T-cell (primary cell): Measurements from ENCODE around the gene EOLA1. TPM values are rescaled to one million over a fixed set of nuclear protein-coding genes. Genes with fewer than 3 reads are reported as not detected.
"Not testable (repeated sequence)": the region's sequence is repeated elsewhere in the genome, so short reads cannot be mapped to it uniquely, and the experiment has no call there.

Experiments
- ATAC-seq, 4 experiments: fragments of 200-7000 bp in 3 of 4; fragments of 150-1000 bp in 1 of 4; cut with Tn5 transposase; replicated peaks in 1 of 4; 1 replicate in 3 of 4; 2 replicates in 1 of 4; pipeline ENCODE4 v1.10.0; 2021; ENCODE audit warnings: moderate library complexity in 3 of 4, mild to moderate bottlenecking in 2 of 4, moderate number of reproducible peaks in 1 of 4
- CTCF ChIA-PET, 2 donors: fragments of 300-600 bp; sonication (Branson Sonifier 250); formaldehyde crosslinking; loops; one replicate each; lab custom pipeline; 2022; ENCODE audit warnings: antibody characterized with exemption in 2 of 2; lab: Charles Lee
- POLR2A ChIA-PET, 2 donors: fragments of 300-600 bp; sonication (Branson Sonifier 250); formaldehyde crosslinking; loops; one replicate each; lab custom pipeline; 2022; ENCODE audit warnings: antibody characterized with exemption in 2 of 2; lab: Charles Lee
- DNase-seq, 35 experiments: peaks; one replicate each; pipeline versions ENCODE4 v3.0.0 to v3.0.0-alpha.2; 2013 to 2023
- H3K27ac ChIP-seq: one replicate; pipeline ENCODE4 v1.5.1; 2013; ENCODE audit warnings: low read length
- H3K27me3 ChIP-seq, 2 experiments: replicated peaks in 1 of 2; 1 replicate in 1 of 2; 2 replicates in 1 of 2; pipeline versions ENCODE4 v1.6.1 to v1.7.0; 2013; ENCODE audit warnings: low read length in 1 of 2, mixed read lengths in 1 of 2; ENCODE audit not compliant: control insufficient read depth in 2 of 2, insufficient read depth in 2 of 2; ENCODE audit errors: extremely low read depth in 1 of 2
- H3K36me3 ChIP-seq, 2 donors: 1 replicate in 1 of 2; 2 replicates in 1 of 2; pipeline versions ENCODE4 v1.6.1 to v1.7.0; 2013; ENCODE audit warnings: low read length in 1 of 2; ENCODE audit not compliant: control insufficient read depth in 2 of 2, insufficient read depth in 1 of 2; ENCODE audit errors: extremely low read depth in 1 of 2
- H3K4me1 ChIP-seq, 2 experiments: 1 replicate in 1 of 2; 2 replicates in 1 of 2; pipeline versions ENCODE4 v1.6.1 to v1.7.0; 2013; ENCODE audit warnings: low read length in 2 of 2, mixed read lengths in 1 of 2; ENCODE audit not compliant: insufficient read depth in 2 of 2, control insufficient read depth in 1 of 2; ENCODE audit errors: extremely low read depth in 1 of 2
- H3K4me3 ChIP-seq, 2 donors: 1 replicate in 1 of 2; 2 replicates in 1 of 2; pipeline versions ENCODE4 v1.5.1 to v1.7.0; 2013; ENCODE audit warnings: mild to moderate bottlenecking in 2 of 2, low read length in 1 of 2, moderate library complexity in 1 of 2; ENCODE audit not compliant: control insufficient read depth in 1 of 2; ENCODE audit errors: extremely low read depth in 1 of 2
- H3K9me3 ChIP-seq: 2 replicates; pipeline ENCODE4 v1.7.0; 2013
- H3K27ac Mint-ChIP-seq, 2 donors: one replicate each; pipeline ENCODE4 v1.8.0; 2020 to 2021; ENCODE audit warnings: mild to moderate bottlenecking in 2 of 2, mixed read lengths in 2 of 2
- H3K27me3 Mint-ChIP-seq, 2 donors: one replicate each; pipeline ENCODE4 v1.8.0; 2021 to 2022; ENCODE audit warnings: mixed read lengths in 2 of 2
- H3K36me3 Mint-ChIP-seq: one replicate; pipeline ENCODE4 v1.8.0; 2021; ENCODE audit warnings: mixed read lengths
- H3K4me1 Mint-ChIP-seq, 3 donors: one replicate each; pipeline ENCODE4 v1.8.0; 2020 to 2022; ENCODE audit warnings: mixed read lengths in 3 of 3, mild to moderate bottlenecking in 1 of 3
- H3K4me3 Mint-ChIP-seq, 3 donors: one replicate each; pipeline ENCODE4 v1.8.0; 2020 to 2022; ENCODE audit warnings: mild to moderate bottlenecking in 3 of 3, mixed read lengths in 3 of 3, moderate library complexity in 3 of 3
- H3K9me3 Mint-ChIP-seq, 3 donors: one replicate each; pipeline ENCODE4 v1.8.0; 2020 to 2022; ENCODE audit warnings: mixed read lengths in 3 of 3
- WGBS: methylation state at CpG from one replicate; pipeline ENCODE4 v1.1.5; 2013; ENCODE audit warnings: missing lambda C conversion rate; ENCODE audit not compliant: insufficient coverage; 5-methylcytosine and 5-hydroxymethylcytosine counted together
- total RNA-seq, 35 experiments: library from RNA in 6 of 35; stranded (reverse) in 6 of 35; fragments of 120-200 nt in 1 of 35; gene quantifications; one replicate each; pipeline versions ENCODE4 v1.2.1 to v1.2.4 and lab custom pipeline; 2013 to 2026

Gene EOLA1
- total RNA-seq, 5 donors from 2014 or later (not counting 1 experiment from before 2014, with no cell fraction given): 24.1 to 79.0 (median 39.4) TPM

- Histone ChIP-seq H3K4me1 (no peaks in the 10 kb centered on the region), H3K9me3 (no peaks in the 10 kb centered on the region), H3K4me3 (no peak overlapping the region), H3K27me3 (no peaks in the 10 kb centered on the region), H3K36me3 (no peaks in the 10 kb centered on the region), H3K27ac (no peak overlapping the region)
- Mint-ChIP-seq H3K9me3 (no peaks in the 10 kb centered on the region), H3K27me3 (peaks cover 0 to 26% of the 10 kb centered on the region in 2 donors), H3K27ac (no peak overlapping the region), H3K4me1 (peaks cover 0 to 2% (median 0%) of the 10 kb centered on the region in 3 donors), H3K36me3 (no peaks in the 10 kb centered on the region), H3K4me3 (no peak overlapping the region)
- WGBS: no CpG with 5 or more reads among the region's 2 CpGs
- no peak for DNase-seq
- ChIA-PET CTCF (no interaction called here), POLR2A (no interaction called here)
- ATAC-seq: no peak
Observed at GRCh38 chrX:149569770-149570169, 29.0 kb downstream of the EOLA1 start.

- Histone ChIP-seq H3K36me3 (no peaks in the 10 kb centered on the region), H3K4me1 (no peaks in the 10 kb centered on the region), H3K9me3 (no peaks in the 10 kb centered on the region), H3K27ac (no peak overlapping the region), H3K27me3 (no peaks in the 10 kb centered on the region), H3K4me3 (no peak overlapping the region)
- DNase-seq (no peak), ATAC-seq (no peak)
- CTCF ChIA-PET: no interaction called here
- Mint-ChIP-seq H3K9me3 (no peaks in the 10 kb centered on the region), H3K4me3 (no peak overlapping the region), H3K27me3 (peaks cover 0 to 26% of the 10 kb centered on the region in 2 donors), H3K4me1 (peaks cover 0 to 2% (median 0%) of the 10 kb centered on the region in 3 donors), H3K36me3 (no peaks in the 10 kb centered on the region), H3K27ac (no peak overlapping the region)
- WGBS: 77% methylated on average over 3 of the region's 6 CpGs
- POLR2A ChIA-PET: no interaction called here
Observed at GRCh38 chrX:149570668-149571067, 29.9 kb downstream of the EOLA1 start.

- ChIA-PET POLR2A (no interaction called here), CTCF (no interaction called here)
- H3K27me3 ChIP-seq: no peaks in the 10 kb centered on the region
- Mint-ChIP-seq H3K4me3 (no peak overlapping the region), H3K27ac (no peak overlapping the region), H3K27me3 (peaks cover 0 to 26% of the 10 kb centered on the region in 2 donors), H3K9me3 (no peaks in the 10 kb centered on the region), H3K36me3 (no peaks in the 10 kb centered on the region), H3K4me1 (peaks cover 0 to 2% (median 0%) of the 10 kb centered on the region in 3 donors)
- no peaks in the 10 kb centered on the region for H3K36me3 ChIP-seq
- no peaks in the 10 kb centered on the region for H3K4me1 ChIP-seq
- ATAC-seq: no peak
- WGBS: 92% methylated on average over 6 of the region's 7 CpGs
- no peak overlapping the region for H3K4me3 ChIP-seq
- H3K27ac ChIP-seq: no peak overlapping the region
- no peak for DNase-seq
- H3K9me3 ChIP-seq: no peaks in the 10 kb centered on the region
Observed at GRCh38 chrX:149571770-149572169, 31.0 kb downstream of the EOLA1 start.

GRCh38 chrX:149572743-149573142 lies 31.9 kb downstream of the EOLA1 start:
- peaks cover 0 to 2% (median 0%) of the 10 kb centered on the region in 3 donors for H3K4me1 Mint-ChIP-seq
- POLR2A ChIA-PET: no interaction called here
- WGBS: no CpG with 5 or more reads among the region's 1 CpG

GRCh38 chrX:149573456-149573855 lies 32.6 kb downstream of the EOLA1 start:
- DNase-seq, H3K4me1 ChIP-seq, H3K27ac ChIP-seq, H3K4me3 Mint-ChIP-seq, H3K9me3 ChIP-seq, H3K4me1 Mint-ChIP-seq, H3K4me3 ChIP-seq, H3K36me3 ChIP-seq, H3K27me3 ChIP-seq, H3K27ac Mint-ChIP-seq, POLR2A ChIA-PET, H3K9me3 Mint-ChIP-seq, CTCF ChIA-PET, H3K36me3 Mint-ChIP-seq, ATAC-seq: not testable (repeated sequence)
- WGBS: no CpG with 5 or more reads among the region's 1 CpG
- peaks cover 0 to 25% of the 10 kb centered on the region in 2 donors for H3K27me3 Mint-ChIP-seq

More at GRCh38 chrX:149572743-149573142, 31.9 kb downstream of the EOLA1 start:
- Histone ChIP-seq H3K27me3 (no peaks in the 10 kb centered on the region), H3K9me3 (no peaks in the 10 kb centered on the region), H3K27ac (no peak overlapping the region), H3K36me3 (no peaks in the 10 kb centered on the region), H3K4me3 (no peak overlapping the region), H3K4me1 (no peaks in the 10 kb centered on the region)
- no peak for ATAC-seq
- no peak for DNase-seq
- Mint-ChIP-seq H3K9me3 (no peaks in the 10 kb centered on the region), H3K27me3 (peaks cover 0 to 26% of the 10 kb centered on the region in 2 donors), H3K4me3 (no peak overlapping the region), H3K36me3 (no peaks in the 10 kb centered on the region), H3K27ac (no peak overlapping the region)
- CTCF ChIA-PET: no interaction called here

GRCh38 chrX:149585631-149586030 lies 44.8 kb downstream of the EOLA1 start:
- H3K4me1 ChIP-seq, DNase-seq, H3K9me3 Mint-ChIP-seq, H3K27ac ChIP-seq, ATAC-seq, H3K36me3 Mint-ChIP-seq, H3K4me3 Mint-ChIP-seq, H3K36me3 ChIP-seq, H3K4me1 Mint-ChIP-seq, H3K9me3 ChIP-seq, POLR2A ChIA-PET, H3K4me3 ChIP-seq, CTCF ChIA-PET, H3K27me3 Mint-ChIP-seq, H3K27ac Mint-ChIP-seq, H3K27me3 ChIP-seq: not testable (repeated sequence)
- WGBS: no CpG with 5 or more reads among the region's 17 CpGs

- H3K36me3 Mint-ChIP-seq, H3K27me3 ChIP-seq, ATAC-seq, H3K4me3 ChIP-seq, DNase-seq, H3K4me1 Mint-ChIP-seq, H3K4me3 Mint-ChIP-seq, CTCF ChIA-PET, H3K9me3 ChIP-seq, H3K27ac Mint-ChIP-seq, H3K27me3 Mint-ChIP-seq, H3K9me3 Mint-ChIP-seq, POLR2A ChIA-PET, H3K4me1 ChIP-seq, H3K36me3 ChIP-seq, H3K27ac ChIP-seq: not testable (repeated sequence)
- WGBS: no CpG with 5 or more reads among the region's 12 CpGs
Observed at GRCh38 chrX:149587359-149587758, 46.5 kb downstream of the EOLA1 start, which contains the start of gene MAGEA9B. TSS of gene MAGEA9B (minus strand) at chrX:149587459. CDS start at chrX:149583179, 4,280 bp downstream.
